ENCODE measurements around the gene FADS1.

- TF ChIP-seq CTCF (IDR thresholded peaks at IDR 0.05) (peak in 4 of 6 experiments; percentile 20 to 63 (median 37)), POLR2A (IDR thresholded peaks at IDR 0.05) (no peak)
Measured at GRCh38 chr11:61752117-61752924, 64.5 kb downstream of the FADS1 start, which contains the start of gene MYRF.
